ENCODE data around the gene CUEDC1.
"Not testable (repeated sequence)": the region's sequence is repeated elsewhere in the genome, so short reads cannot be mapped to it uniquely, and the experiment has no call there.

CUEDC1 gene

DNA sequence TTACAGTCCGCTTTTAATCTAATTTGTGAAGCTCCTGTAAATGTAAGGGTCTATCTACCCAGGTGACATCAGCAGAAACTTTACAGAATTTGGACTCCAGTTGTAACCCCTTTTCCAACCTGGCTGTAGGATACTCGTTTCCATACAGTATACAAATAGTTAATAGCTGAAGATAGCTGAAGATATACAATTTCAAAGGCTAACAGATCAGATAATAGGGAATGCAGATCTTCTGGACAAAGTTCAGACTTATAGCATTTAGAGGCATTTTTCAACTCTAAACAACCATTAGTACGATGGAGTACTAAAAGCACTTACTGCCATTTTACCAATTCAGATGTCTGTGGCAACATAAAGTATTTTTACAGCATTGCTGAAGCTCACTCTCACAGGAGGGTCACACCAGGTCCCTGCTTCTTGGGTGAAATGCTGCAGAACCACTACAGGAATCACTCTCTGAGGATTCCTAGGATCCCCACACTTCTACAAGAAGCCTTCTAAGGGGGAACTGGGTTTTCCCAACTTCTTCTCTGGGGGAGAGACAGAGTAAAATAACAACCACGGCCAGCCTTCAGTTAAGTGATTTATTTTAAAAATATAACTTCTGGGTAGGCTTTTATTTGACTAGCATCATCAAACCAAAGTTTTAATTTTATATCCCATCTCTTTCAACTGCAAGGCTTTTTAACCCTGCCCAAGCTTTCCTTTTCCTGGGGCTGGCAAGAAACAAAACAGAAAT is 29.9 kb upstream of the CUEDC1 start:
- no peak for DNase-seq (ENCODE audit: low read depth in 2 of 2)

DNA sequence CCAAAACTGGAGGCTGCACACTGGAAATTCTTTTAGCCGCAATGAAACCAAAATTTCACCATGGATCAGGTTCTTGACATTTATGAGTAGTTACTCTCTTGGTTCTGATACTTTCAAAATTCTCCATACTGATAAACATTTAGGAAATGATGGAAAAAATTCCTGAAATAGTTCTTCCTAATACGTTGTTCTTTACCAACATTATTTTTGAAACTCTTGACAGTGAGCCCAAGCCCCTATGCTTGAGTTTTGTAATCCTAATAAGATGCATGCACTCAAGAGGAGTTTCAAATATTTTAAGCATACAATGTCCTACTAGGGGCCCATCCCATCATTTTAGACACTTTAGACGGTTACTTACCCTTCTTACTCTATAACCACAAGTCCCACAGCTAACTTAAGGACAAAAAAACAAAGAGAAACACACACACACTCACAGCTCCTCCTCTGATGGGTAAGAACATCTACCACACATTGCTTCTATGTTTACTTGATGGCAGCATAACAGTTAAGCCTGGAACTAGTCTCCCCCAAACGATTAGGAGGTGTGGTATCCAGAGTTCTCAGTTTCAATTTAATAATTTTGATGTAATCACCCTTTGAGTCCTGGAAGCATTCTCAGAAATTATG is 29.2 kb upstream of the CUEDC1 start:
- DNase-seq (ENCODE audit: low read depth in 2 of 2) = no peak

- DNase-seq (ENCODE audit: low read depth in 2 of 2) = no peak
Measured at GRCh38 chr17:57983446-57983845, 28.2 kb upstream of the CUEDC1 start.

DNA sequence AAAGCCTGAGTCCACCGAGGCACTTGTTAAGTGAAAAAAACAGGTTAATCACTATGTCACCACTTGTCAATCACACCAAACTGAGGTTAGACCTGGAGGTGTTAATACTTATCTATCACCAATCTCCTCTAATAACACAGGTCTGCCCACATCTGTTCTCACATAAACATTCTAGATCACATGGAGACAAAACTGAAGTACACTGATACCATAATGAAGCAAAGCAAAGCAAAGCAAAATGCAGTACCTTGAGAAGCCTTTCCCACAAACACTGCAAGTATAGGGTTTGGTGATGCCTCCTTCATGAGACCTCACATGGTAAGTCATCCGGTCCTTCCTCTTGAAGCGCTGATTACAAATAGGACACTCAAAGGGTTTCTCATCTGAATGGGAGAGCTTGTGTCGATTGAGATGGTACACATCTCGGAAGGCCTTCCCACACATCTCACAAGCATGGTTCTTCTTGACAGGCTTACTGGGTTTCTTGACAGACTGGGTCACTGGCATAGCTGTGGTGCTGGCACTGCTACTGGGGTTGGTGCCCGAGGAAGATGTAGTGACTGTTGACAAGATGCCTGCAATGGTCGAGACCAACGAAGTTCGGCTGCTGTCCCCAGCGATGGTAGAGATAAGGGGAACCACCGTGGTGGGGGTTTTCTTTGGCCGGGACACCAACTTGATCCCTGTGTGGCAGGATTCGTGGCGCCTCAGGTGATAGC is 27.4 kb upstream of the CUEDC1 start:
- no peak for DNase-seq (ENCODE audit: low read depth in 2 of 2)

DNA sequence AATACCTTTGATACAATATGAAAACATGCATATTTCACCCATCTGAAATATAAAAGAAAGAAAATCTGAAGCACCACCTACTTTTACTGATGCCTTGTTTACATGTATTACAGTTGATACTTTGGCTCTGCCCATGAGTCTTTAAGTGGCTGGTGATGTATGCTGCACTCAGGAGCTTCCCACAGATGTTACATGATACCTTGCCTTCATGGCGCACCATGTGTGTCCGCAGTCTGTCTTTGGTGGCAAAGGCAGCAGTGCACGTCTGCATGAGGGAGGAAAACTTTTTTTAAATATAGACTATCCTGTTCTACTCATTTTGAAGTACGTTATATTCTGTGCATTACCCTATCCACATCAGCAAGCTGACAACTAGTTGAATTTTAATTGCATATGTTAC is 25.3 kb upstream of the CUEDC1 start:
- no peak for DNase-seq (ENCODE audit: low read depth in 2 of 2)

GRCh38 chr17:57979076-57979475 is 23.9 kb upstream of the CUEDC1 start:
- DNase-seq (ENCODE audit: low read depth in 2 of 2) = no peak

- DNase-seq (ENCODE audit: low read depth in 2 of 2) = no peak
Measured at GRCh38 chr17:57976594-57976993, 21.4 kb upstream of the CUEDC1 start.

GRCh38 chr17:57975044-57975443 is 19.8 kb upstream of the CUEDC1 start:
- DNase-seq (ENCODE audit: low read depth in 2 of 2) = no peak

GRCh38 chr17:57974053-57974824 is 19.0 kb upstream of the CUEDC1 start:
- not testable (repeated sequence) for DNase-seq (ENCODE audit: low read depth in 2 of 2)

GRCh38 chr17:57972151-57972550 is 16.9 kb upstream of the CUEDC1 start:
- DNase-seq (ENCODE audit: low read depth in 2 of 2) = no peak

DNA sequence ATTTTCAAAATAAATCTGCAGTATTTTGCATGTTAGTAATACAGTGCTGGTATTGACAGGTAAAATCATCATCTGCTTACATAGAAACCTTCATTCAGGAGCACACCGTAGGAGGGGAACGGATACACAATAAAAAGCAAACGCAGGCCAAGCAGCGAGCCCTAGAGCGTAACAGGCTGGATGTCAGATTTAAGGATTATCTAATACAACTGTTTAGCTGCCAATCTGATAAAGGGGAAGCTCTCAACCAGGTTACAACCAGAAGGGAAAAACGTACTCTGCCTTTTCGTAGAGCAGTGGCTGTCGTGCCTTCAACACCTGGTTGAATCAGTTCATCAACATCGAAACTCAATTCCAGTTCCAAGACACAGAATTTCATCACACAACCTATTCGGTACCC is 16.4 kb upstream of the CUEDC1 start:
- no peak for DNase-seq (ENCODE audit: low read depth in 2 of 2)

- DNase-seq (ENCODE audit: low read depth in 2 of 2) = no peak
Measured at GRCh38 chr17:57970710-57971109, 15.5 kb upstream of the CUEDC1 start.

DNA sequence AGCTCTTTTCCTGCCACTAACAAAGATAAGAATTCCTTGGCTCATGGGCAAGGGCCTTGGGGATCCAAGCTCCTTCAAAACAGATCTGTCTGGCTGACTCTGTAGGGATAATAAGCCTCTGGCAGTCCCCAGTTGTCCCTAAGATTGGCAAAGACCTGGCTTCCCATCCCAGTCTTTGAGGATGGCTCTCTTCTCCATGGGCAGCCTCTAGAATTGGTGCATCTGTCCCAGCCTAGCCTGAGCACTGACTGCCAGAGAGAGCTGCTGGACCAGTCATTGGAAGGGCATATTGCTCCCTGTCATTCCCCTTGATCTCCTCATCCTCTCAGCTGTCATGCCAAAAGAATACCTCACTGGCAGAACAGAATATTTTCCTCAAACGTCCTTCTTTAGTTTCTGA is 13.2 kb upstream of the CUEDC1 start:
- no peak for DNase-seq (ENCODE audit: low read depth in 2 of 2)

GRCh38 chr17:57966875-57967274 is 11.7 kb upstream of the CUEDC1 start:
- DNase-seq (ENCODE audit: low read depth in 2 of 2) = no peak

- no peak for DNase-seq (ENCODE audit: low read depth in 2 of 2)
Measured at GRCh38 chr17:57966246-57966645, 11.0 kb upstream of the CUEDC1 start.

- no peak for DNase-seq (ENCODE audit: low read depth in 2 of 2)
Measured at GRCh38 chr17:57965521-57966160, 10.4 kb upstream of the CUEDC1 start.

DNA sequence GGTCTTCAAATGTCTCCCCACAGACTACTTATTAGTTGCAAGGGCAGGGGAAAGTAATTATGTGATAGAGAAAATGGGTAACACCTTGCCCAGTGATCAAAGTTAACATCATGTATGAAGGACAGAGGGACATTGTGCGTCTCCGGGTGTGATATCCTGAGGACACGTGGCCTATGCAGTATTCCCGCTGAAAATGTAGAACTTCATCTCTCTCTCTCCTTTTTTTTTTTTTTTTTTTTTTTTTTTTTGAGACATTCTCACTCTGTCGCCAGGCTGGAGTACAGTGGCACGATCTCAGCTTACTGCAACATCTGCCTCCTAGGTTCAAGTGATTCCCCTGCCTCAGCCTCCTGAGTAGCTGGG is 7.9 kb upstream of the CUEDC1 start:
- no peak for DNase-seq (ENCODE audit: low read depth in 2 of 2)

- no peak for DNase-seq (ENCODE audit: low read depth in 2 of 2)
Measured at GRCh38 chr17:57962279-57963148, 7.3 kb upstream of the CUEDC1 start.

DNA sequence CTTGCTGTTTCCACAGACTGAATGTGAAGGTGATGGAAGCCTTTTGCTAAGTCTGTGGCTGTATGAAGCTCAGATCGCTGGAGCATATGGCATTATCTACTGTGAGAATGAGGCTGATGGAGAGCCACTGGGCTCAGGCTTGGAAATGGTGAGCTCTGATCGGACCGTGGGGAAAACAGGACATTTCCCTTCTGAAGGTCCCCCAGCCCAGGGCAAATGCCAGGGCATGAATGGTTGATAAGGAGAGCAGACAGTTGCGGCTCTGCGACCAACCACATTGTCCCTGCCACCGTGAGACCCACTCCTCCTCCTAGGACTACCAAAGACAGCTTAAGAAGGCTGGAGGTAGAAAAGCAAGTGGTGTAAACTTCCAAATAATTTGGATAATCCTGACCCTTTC is 4.7 kb upstream of the CUEDC1 start:
- no peak for DNase-seq (ENCODE audit: low read depth in 2 of 2)

- DNase-seq (ENCODE audit: low read depth in 2 of 2) = not testable (repeated sequence)
Measured at GRCh38 chr17:57958391-57958790, 3.2 kb upstream of the CUEDC1 start.

- no peak for DNase-seq (ENCODE audit: low read depth in 2 of 2)
Measured at GRCh38 chr17:57957886-57958285, 2.7 kb upstream of the CUEDC1 start.

Data from stimulated activated CD8-positive, alpha-beta memory T cell treated with anti-CD3 and anti-CD28 coated beads, Interleukin-2, amount 100 ng/mL, for 48 hours (primary cell).